GM18502 (cell line): Measurements from ENCODE around the gene GPRC6A.

Experiments
- ATAC-seq: cut with Tn5 transposase; IDR thresholded peaks from one replicate; pipeline ENCODE4 v1.9.1; 2021; ENCODE audit warnings: mild to moderate bottlenecking; ENCODE audit not compliant: unreplicated experiment, poor library complexity

The GPRC6A gene

DNA sequence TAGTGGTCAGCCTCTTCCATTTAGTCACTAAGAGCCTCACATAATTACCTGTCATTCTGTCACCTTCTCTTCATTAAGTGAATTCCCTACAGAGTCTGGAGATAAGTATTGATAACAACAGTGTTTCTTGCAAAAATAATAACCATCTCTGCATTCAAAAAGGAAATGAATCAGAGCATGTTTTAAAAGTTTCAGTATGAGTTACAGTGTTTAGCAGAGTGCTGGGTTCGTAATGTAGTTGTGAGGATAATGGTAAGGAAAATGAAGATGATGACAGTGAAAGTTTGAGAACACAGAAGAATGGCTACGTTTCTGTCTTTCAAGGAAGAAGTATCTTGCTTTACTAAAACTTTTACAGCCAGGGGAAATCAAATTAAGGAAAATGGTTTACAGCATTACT is 31.3 kb downstream of the GPRC6A start:
- ATAC-seq, result no peak

DNA sequence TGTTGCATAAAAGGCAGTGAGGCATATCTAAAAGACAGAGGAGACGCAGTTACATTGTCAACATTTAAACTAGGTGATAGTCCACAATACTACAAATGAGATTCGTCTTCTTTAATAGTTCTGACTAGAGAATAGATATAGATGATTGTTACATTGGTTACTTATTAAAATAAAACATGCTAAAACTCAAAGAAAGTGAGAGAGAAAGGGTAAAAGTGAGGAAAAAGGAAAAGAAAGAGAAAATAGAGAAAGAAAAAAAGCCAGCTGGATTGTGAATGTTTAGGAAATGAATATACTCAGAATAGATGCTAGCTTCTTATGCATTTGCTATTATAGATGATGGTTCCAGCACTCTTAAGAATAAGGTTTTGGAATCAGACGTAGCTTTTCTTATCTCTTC is 35.7 kb downstream of the GPRC6A start:
- no peak for ATAC-seq

GRCh38 chr6:116783852-116784251 is 45.0 kb downstream of the GPRC6A start:
- ATAC-seq, result no peak

DNA sequence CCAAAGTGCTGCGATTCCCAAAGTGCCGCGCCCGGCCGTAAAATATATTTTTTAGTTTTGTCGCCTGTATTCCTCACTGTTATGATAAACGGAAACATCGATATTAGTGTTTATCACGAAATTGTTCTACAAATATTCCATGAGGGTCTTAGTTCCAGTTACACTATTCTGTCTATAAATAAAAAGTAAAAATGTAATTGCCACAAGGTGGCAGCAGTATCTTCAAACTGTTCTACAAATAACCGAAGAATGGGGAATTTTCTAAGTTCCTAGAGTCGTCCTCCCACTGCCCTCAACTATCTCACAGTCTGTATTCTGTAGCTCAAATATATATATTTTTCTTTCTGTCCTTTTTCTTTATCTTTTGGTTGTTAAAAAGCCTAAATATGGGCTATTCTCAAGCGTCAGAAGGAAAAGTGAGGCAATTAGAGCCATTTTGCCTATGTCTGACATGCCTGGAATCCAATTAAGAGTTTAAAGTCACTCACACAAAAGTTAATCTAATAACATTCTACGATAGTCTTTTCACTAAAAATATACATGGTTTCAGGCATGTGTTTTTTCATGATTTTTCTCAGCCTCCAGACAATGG is 49.2 kb downstream of the GPRC6A start:
- peak; percentile 76 for ATAC-seq

GRCh38 chr6:116773886-116774285 is 55.0 kb downstream of the GPRC6A start:
- no peak for ATAC-seq

DNA sequence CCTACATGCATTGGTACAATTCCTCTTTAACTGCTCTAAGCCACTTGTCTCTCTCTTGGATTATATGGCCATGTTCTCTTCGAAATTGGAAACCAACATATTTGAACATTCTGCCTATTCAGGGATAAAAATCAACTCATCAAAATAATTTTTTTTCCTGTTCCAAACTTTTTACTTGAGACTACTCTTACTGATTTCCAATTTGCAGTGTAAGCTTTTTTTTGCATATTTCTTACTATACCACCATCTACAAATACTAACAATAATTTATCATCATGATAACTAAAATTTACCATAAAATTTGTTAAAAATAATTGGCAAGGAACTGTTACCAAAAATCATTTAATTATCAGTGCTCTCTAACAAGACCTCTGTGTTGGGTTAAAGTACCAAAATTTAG is 56.4 kb downstream of the GPRC6A start:
- no peak for ATAC-seq

- no peak for ATAC-seq
These were observed 61.2 kb downstream of the GPRC6A start for GRCh38 chr6:116767715-116768114.

- ATAC-seq, result no peak
These were observed 62.2 kb downstream of the GPRC6A start for GRCh38 chr6:116766506-116767176.

DNA sequence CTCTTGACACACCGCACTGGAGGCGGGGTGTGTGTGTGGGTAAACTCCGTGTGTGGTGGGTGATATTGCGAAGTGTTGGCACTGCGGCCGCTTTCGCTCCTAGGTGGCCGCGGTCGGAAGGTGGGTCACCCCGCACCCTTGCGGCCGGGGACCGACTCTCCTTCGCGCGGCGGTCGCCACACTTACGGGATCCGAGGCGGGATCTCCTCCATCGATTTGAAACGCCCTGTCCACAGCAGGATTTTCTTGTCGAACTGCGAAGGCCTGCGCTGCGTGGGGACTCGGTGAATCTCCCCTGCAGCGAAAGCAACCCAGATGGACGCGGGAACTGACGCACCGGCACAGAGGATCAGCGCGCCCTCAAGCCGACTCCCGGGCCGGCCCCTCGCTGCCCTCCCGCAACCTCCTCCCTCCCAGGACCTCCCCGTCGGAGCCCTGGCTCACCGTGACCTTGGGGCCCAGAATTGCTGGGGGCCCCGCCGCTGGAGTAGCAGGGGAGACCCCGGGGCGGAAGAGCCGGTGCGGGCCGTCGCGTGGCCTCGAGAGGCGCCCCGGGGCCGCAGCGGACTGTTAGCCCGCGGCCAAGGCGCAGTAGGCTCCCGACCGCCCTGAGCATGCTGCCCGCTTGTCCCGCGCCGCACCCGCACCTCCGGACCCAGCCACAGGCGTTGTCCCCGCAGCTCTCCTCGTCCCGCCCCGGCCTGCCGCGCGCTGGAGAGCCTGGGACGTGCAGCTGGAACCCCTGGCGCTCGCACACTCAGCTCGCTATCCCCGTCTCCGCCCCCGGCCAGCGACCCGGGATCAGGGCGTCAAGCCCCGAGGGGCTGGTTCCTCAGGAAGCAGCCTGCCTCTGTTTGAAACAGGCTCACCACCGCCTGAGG is 63.7 kb downstream of the GPRC6A start, which contains the start of gene FAM162B:
Gene FAM162B, minus strand, starts transcription at position 759 of the 881 bp plus-strand sequence. Its CDS starts 143 bp downstream, at position 616.
- peak; percentile 50 for ATAC-seq

DNA sequence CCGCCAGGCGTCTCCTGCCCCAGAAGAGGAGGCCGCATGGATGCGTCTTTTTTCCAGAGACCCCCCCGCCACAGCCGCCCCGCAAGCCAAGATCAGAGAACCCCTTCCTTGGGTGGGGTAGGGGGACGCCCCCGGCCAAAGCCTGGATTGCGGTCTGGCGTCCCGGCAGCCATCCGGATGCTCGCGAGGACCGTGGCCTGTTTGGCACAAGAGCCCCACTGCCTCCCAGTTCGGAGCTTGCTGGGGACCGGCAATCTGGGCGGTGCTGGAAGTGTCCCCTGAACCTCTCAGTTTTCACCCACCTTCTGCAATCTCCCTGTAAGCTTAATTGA is 64.3 kb downstream of the GPRC6A start:
- ATAC-seq, result no peak

- ATAC-seq, result no peak
These were observed 64.8 kb downstream of the GPRC6A start for GRCh38 chr6:116763906-116764628.

GRCh38 chr6:116763048-116763447 is 65.8 kb downstream of the GPRC6A start:
- no peak for ATAC-seq

DNA sequence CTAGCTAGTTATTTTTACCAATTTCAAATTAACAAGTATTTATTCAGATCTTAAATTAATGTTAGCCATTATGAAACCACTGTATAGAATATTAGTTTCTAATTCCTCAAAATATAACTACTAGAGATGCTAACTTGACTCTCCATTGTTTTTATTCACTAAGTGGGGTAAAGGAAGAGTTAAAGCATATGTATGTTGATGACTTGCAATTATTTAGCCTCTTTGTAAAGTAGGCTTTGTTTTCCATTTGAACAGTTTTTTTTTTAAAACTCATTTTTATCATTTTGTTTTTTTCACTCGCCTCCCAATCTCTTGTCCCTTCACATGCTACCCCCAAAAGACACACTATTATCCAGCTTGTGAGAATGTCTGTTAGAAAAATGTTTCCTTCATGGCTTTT is 66.6 kb downstream of the GPRC6A start:
- no peak for ATAC-seq

GRCh38 chr6:116761779-116762178 is 67.1 kb downstream of the GPRC6A start:
- ATAC-seq, result no peak

GRCh38 chr6:116745176-116745575 is 83.7 kb downstream of the GPRC6A start:
- ATAC-seq, result no peak
